WTC11 (cell line): ENCODE measurements around the gene C1orf226.

Source experiments
- CBFB ChIP-seq: sonication (generic); formaldehyde crosslinking; IDR thresholded peaks from 2 replicates; pipeline ENCODE4 v1.8.1; 2022; ENCODE audit warnings: mild to moderate bottlenecking, low read depth, missing genetic modification reagents
- ELF4 ChIP-seq: sonication (generic); formaldehyde crosslinking; IDR thresholded peaks from 2 replicates; pipeline ENCODE4 v1.8.1; 2022; ENCODE audit warnings: low read depth, mild to moderate bottlenecking, moderate library complexity, missing genetic modification reagents
- JUN ChIP-seq: sonication (generic); formaldehyde crosslinking; IDR thresholded peaks from 2 replicates; pipeline ENCODE4 v1.8.0; 2023; ENCODE audit warnings: mild to moderate bottlenecking, missing genetic modification reagents
- TF ChIP-seq, protein P1 (sequence below): fragments of 200-600 bp; IDR thresholded peaks from 2 replicates; pipeline ENCODE4 v1.8.0; 2022; ENCODE audit warnings: antibody characterized with exemption
- TF ChIP-seq, protein P2 (sequence below): sonication (generic); formaldehyde crosslinking; IDR thresholded peaks from 2 replicates; pipeline ENCODE4 v1.8.1; 2023; ENCODE audit warnings: mild to moderate bottlenecking, missing genetic modification reagents, moderate library complexity
- TF ChIP-seq, protein P3 (sequence below): fragments of 250-450 bp; sonication (Bioruptor Pico); conservative IDR thresholded peaks from 2 replicates; pipeline ENCODE4 v1.9.0; 2021; ENCODE audit warnings: mild to moderate bottlenecking
- TF ChIP-seq, protein P4 (sequence below): sonication (generic); formaldehyde crosslinking; IDR thresholded peaks from 2 replicates; pipeline ENCODE4 v1.8.0; 2023; ENCODE audit warnings: missing genetic modification reagents
- TF ChIP-seq, protein P5 (sequence below): sonication (generic); formaldehyde crosslinking; IDR thresholded peaks from 2 replicates; pipeline ENCODE4 v1.8.1; 2023; ENCODE audit warnings: mild to moderate bottlenecking, missing genetic modification reagents
- TF ChIP-seq, protein P6 (sequence below): sonication (generic); formaldehyde crosslinking; IDR thresholded peaks from 2 replicates; pipeline ENCODE4 v1.8.1; 2023; ENCODE audit warnings: mild to moderate bottlenecking, moderate library complexity, missing genetic modification reagents
- TF ChIP-seq, protein P7 (sequence below): sonication (generic); formaldehyde crosslinking; IDR thresholded peaks from 2 replicates; pipeline ENCODE4 v1.8.1; 2022; ENCODE audit warnings: mild to moderate bottlenecking, moderate library complexity, missing genetic modification reagents

DNA sequence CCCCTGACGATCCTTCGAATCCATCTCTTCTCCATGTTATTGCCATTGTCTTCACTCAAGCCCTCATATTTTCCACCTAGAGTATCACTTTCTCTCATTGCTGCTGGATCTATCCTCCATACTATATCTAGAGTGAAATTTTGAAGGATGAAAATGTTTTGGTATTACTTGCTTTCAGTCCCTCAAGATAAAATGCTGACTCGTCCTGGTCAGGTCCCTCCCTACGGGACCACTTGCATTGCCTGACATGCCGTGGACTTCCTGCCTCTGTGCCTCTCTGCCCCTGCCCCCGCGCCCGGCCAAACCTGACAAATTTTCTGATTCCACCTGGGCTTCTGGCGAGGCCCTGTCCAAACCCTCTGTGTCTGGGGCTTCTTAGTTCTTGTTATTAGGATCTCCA lies 28.4 kb upstream of the C1orf226 start:
- TF ChIP-seq, protein P1, sequence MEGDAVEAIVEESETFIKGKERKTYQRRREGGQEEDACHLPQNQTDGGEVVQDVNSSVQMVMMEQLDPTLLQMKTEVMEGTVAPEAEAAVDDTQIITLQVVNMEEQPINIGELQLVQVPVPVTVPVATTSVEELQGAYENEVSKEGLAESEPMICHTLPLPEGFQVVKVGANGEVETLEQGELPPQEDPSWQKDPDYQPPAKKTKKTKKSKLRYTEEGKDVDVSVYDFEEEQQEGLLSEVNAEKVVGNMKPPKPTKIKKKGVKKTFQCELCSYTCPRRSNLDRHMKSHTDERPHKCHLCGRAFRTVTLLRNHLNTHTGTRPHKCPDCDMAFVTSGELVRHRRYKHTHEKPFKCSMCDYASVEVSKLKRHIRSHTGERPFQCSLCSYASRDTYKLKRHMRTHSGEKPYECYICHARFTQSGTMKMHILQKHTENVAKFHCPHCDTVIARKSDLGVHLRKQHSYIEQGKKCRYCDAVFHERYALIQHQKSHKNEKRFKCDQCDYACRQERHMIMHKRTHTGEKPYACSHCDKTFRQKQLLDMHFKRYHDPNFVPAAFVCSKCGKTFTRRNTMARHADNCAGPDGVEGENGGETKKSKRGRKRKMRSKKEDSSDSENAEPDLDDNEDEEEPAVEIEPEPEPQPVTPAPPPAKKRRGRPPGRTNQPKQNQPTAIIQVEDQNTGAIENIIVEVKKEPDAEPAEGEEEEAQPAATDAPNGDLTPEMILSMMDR = no peak
- TF ChIP-seq, protein P2, sequence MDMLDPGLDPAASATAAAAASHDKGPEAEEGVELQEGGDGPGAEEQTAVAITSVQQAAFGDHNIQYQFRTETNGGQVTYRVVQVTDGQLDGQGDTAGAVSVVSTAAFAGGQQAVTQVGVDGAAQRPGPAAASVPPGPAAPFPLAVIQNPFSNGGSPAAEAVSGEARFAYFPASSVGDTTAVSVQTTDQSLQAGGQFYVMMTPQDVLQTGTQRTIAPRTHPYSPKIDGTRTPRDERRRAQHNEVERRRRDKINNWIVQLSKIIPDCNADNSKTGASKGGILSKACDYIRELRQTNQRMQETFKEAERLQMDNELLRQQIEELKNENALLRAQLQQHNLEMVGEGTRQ = no peak
- TF ChIP-seq, protein P3, sequence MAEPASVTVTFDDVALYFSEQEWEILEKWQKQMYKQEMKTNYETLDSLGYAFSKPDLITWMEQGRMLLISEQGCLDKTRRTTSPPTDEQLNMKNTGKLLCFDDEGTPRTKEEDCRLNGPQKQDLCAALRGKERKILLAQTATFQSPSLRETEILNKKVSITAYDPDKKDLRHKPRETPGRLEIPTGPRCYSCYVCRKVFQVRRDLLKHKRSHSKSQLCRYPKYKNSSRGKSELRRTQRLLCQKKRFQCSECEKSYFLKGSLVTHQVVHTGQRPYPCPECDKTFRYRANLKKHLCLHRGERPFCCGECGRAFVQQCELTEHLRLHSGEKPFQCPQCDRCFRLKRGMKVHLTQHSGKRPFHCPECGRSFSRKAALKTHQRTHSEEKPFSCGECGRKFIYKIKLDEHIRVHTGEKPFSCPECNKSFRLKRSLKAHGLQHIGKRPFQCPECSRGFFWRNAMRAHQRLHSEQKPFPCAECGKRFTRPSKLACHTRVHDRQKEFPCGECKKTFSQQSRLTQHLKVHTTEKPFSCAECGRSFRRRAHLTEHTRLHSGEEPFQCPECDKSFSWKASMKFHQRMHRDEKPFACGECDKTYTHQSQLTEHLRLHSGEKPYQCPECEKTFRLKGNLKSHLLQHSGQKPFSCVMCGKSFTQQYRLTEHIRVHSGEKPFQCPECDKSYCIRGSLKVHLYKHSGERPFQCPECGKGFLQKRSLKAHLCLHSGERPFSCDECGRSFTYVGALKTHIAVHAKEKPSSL (CRISPR knock-in tag) = no peak
- TF ChIP-seq, protein P4, sequence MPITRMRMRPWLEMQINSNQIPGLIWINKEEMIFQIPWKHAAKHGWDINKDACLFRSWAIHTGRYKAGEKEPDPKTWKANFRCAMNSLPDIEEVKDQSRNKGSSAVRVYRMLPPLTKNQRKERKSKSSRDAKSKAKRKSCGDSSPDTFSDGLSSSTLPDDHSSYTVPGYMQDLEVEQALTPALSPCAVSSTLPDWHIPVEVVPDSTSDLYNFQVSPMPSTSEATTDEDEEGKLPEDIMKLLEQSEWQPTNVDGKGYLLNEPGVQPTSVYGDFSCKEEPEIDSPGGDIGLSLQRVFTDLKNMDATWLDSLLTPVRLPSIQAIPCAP (CRISPR knock-in tag) = no peak
- TF ChIP-seq JUN (CRISPR knock-in tag) (no peak), CBFB (CRISPR knock-in tag) (no peak), ELF4 (CRISPR knock-in tag) (no peak)
- TF ChIP-seq, protein P5, sequence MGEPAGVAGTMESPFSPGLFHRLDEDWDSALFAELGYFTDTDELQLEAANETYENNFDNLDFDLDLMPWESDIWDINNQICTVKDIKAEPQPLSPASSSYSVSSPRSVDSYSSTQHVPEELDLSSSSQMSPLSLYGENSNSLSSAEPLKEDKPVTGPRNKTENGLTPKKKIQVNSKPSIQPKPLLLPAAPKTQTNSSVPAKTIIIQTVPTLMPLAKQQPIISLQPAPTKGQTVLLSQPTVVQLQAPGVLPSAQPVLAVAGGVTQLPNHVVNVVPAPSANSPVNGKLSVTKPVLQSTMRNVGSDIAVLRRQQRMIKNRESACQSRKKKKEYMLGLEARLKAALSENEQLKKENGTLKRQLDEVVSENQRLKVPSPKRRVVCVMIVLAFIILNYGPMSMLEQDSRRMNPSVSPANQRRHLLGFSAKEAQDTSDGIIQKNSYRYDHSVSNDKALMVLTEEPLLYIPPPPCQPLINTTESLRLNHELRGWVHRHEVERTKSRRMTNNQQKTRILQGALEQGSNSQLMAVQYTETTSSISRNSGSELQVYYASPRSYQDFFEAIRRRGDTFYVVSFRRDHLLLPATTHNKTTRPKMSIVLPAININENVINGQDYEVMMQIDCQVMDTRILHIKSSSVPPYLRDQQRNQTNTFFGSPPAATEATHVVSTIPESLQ (CRISPR knock-in tag) = no peak
- TF ChIP-seq, protein P6, sequence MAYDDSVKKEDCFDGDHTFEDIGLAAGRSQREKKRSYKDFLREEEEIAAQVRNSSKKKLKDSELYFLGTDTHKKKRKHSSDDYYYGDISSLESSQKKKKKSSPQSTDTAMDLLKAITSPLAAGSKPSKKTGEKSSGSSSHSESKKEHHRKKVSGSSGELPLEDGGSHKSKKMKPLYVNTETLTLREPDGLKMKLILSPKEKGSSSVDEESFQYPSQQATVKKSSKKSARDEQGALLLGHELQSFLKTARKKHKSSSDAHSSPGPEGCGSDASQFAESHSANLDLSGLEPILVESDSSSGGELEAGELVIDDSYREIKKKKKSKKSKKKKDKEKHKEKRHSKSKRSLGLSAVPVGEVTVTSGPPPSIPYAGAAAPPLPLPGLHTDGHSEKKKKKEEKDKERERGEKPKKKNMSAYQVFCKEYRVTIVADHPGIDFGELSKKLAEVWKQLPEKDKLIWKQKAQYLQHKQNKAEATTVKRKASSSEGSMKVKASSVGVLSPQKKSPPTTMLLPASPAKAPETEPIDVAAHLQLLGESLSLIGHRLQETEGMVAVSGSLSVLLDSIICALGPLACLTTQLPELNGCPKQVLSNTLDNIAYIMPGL (CRISPR knock-in tag) = no peak
- TF ChIP-seq, protein P7, sequence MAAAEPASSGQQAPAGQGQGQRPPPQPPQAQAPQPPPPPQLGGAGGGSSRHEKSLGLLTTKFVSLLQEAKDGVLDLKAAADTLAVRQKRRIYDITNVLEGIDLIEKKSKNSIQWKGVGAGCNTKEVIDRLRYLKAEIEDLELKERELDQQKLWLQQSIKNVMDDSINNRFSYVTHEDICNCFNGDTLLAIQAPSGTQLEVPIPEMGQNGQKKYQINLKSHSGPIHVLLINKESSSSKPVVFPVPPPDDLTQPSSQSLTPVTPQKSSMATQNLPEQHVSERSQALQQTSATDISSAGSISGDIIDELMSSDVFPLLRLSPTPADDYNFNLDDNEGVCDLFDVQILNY (CRISPR knock-in tag) = no peak
